ENCODE results near the gene CYP1A2. TPM values are rescaled to one million over a fixed set of nuclear protein-coding genes. Genes with fewer than 3 reads are reported as not detected.

CYP1A2 gene
- total RNA-seq, 2 donors from 2014 or later: not detected

DNA sequence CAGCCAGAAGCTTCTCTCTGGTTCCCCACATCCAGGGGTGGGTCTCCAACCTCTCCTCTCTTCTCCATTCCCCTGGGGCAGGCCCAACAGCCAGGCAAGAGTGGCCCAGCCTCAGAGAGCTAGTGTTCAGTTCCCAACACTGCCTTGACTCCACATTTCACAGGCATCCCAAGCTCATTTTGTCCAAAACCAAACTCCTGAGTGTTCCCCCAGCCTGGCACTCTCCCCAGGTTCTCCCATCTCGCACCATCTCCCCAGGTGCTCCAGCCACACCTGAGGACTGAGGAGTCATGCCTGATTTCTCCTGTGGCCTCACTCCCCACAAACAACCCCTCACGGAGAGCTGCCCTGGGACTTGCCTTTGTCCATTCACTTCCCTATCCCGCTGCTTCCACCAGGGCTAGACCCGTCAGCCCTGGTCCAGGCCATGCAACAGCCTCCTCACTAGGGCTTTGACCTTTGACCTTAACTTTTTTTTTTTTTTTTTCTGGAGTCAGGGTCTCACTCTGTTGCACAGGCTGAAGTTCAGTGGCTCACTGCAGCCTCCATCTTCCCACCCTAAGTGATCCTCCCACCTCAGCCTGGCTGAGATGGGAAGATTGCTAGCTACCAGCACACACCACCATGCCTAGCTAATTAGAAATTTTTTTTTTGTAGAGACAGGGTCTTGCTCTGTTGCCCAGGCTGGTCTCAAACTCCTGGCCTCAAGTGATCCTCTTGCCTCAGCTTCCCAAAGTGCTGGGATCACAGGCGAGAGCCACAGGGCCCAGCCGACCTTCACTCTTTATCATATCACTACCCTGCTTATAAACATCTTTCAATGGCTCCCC, 29.3 kb downstream of the CYP1A2 start:
- peaks cover 42% of the 10 kb centered on the region for H3K4me1 Mint-ChIP-seq
- TF ChIP-seq CTCF (conservative IDR thresholded peaks at IDR 0.05): no peak

DNA sequence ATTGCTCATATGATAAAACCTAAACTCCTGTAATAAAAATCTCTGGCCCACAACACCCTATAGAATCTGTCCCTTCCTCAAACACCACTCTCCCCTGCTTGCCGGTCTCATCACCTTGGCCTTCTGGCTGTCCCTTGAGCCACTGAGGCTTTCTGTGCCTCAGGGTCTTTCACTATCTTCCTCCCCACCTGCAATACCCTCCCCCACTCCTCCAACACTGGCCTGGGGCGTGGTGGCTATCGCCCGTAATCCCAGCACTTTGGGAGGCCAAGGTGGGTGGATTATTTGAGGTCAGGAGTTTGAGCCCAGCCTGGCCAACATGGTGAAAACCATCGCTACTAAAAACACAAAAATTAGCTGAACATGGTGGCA, 29.9 kb downstream of the CYP1A2 start:
- no peak overlapping the region for H3K27ac Mint-ChIP-seq
- DNase-seq: no peak

More for the DNA sequence above, 29.3 kb downstream of the CYP1A2 start:
- Mint-ChIP-seq H3K9me3 (no peaks in the 10 kb centered on the region), H3K27ac (peak overlapping the region; percentile 27), H3K36me3 (ENCODE audit: low read depth) (no peaks in the 10 kb centered on the region), H3K4me3 (no peak overlapping the region), H3K27me3 (ENCODE audit: insufficient read depth) (peaks cover 16% of the 10 kb centered on the region)
- Histone ChIP-seq H3K9me3 (ENCODE audit: control insufficient read depth, low read length) (no peaks in the 10 kb centered on the region), H3K36me3 (ENCODE audit: control insufficient read depth, insufficient read depth, low read length) (no peaks in the 10 kb centered on the region), H3K27ac (ENCODE audit: low read depth, low read length) (peak overlapping the region; percentile 38), H3K4me1 (ENCODE audit: control insufficient read depth, insufficient read depth, low read length) (peaks cover 18% of the 10 kb centered on the region), H3K9ac (ENCODE audit: extremely low read depth, low read length, poor library complexity, severe bottlenecking) (no peak overlapping the region), H3K4me3 (ENCODE audit: low read length) (no peak overlapping the region), H3K27me3 (ENCODE audit: control insufficient read depth, insufficient read depth, low read length, poor library complexity, severe bottlenecking) (no peaks in the 10 kb centered on the region)
- no peak for DNase-seq
- WGBS, 2 experiments (ENCODE audit: insufficient coverage in 1 of 2, insufficient read length in 1 of 2): 85 to 88% methylated on average over 5 to 6 of the region's 6 CpGs

GRCh38 chr15:74779162-74779648, 30.6 kb downstream of the CYP1A2 start:
- Histone ChIP-seq H3K27me3 (ENCODE audit: control insufficient read depth, insufficient read depth, low read length, poor library complexity, severe bottlenecking) (no peaks in the 10 kb centered on the region), H3K36me3 (ENCODE audit: control insufficient read depth, insufficient read depth, low read length) (no peaks in the 10 kb centered on the region), H3K9ac (ENCODE audit: extremely low read depth, low read length, poor library complexity, severe bottlenecking) (no peak overlapping the region), H3K27ac (ENCODE audit: low read depth, low read length) (no peak overlapping the region), H3K9me3 (ENCODE audit: control insufficient read depth, low read length) (no peaks in the 10 kb centered on the region), H3K4me3 (ENCODE audit: low read length) (no peak overlapping the region), H3K4me1 (ENCODE audit: control insufficient read depth, insufficient read depth, low read length) (peaks cover 15% of the 10 kb centered on the region)
- peaks cover 39% of the 10 kb centered on the region for H3K4me1 Mint-ChIP-seq
- no peak for DNase-seq
- H3K9me3 Mint-ChIP-seq: no peaks in the 10 kb centered on the region
- no peak overlapping the region for H3K27ac Mint-ChIP-seq
- WGBS, 2 experiments (ENCODE audit: insufficient coverage in 1 of 2, insufficient read length in 1 of 2): 91 to 95% methylated on average over 4 to 7 of the region's 7 CpGs
- H3K27me3 Mint-ChIP-seq (ENCODE audit: insufficient read depth): peaks cover 16% of the 10 kb centered on the region
- no peak for TF ChIP-seq CTCF (conservative IDR thresholded peaks at IDR 0.05)
- peaks cover 2% of the 10 kb centered on the region for H3K36me3 Mint-ChIP-seq (ENCODE audit: low read depth)
- H3K4me3 Mint-ChIP-seq: no peak overlapping the region

More for the DNA sequence above, 29.9 kb downstream of the CYP1A2 start:
- Histone ChIP-seq H3K9ac (ENCODE audit: extremely low read depth, low read length, poor library complexity, severe bottlenecking) (no peak overlapping the region), H3K27ac (ENCODE audit: low read depth, low read length) (no peak overlapping the region), H3K36me3 (ENCODE audit: control insufficient read depth, insufficient read depth, low read length) (no peaks in the 10 kb centered on the region), H3K9me3 (ENCODE audit: control insufficient read depth, low read length) (no peaks in the 10 kb centered on the region), H3K4me1 (ENCODE audit: control insufficient read depth, insufficient read depth, low read length) (peaks cover 16% of the 10 kb centered on the region), H3K27me3 (ENCODE audit: control insufficient read depth, insufficient read depth, low read length, poor library complexity, severe bottlenecking) (no peaks in the 10 kb centered on the region), H3K4me3 (ENCODE audit: low read length) (no peak overlapping the region)
- H3K9me3 Mint-ChIP-seq: no peaks in the 10 kb centered on the region
- no peak for TF ChIP-seq CTCF (conservative IDR thresholded peaks at IDR 0.05)
- H3K4me3 Mint-ChIP-seq: no peak overlapping the region
- H3K27me3 Mint-ChIP-seq (ENCODE audit: insufficient read depth): peaks cover 16% of the 10 kb centered on the region
- WGBS, 2 experiments (ENCODE audit: insufficient coverage in 1 of 2, insufficient read length in 1 of 2): 88 to 100% methylated on average over 1 to 5 of the region's 5 CpGs
- H3K4me1 Mint-ChIP-seq: peaks cover 42% of the 10 kb centered on the region
- H3K36me3 Mint-ChIP-seq (ENCODE audit: low read depth): no peaks in the 10 kb centered on the region
